IMR-90 (cell line): ENCODE results near the gene SLC26A1. TPM values are rescaled to one million over a fixed set of nuclear protein-coding genes. Genes with fewer than 3 reads are reported as not detected.

Experiments used
- ATAC-seq: fragments of 200-7000 bp; cut with Tn5 transposase; 2 replicates; pipeline ENCODE4 v1.9.1; 2020; ENCODE audit warnings: low read depth, mild to moderate bottlenecking, moderate library complexity
- BruUV-seq: library from RNA; stranded (reverse); fragments of 400-500 nt; replicated peaks from 2 replicates; lab custom pipeline; 2021; lab: Mats Ljungman, UMichigan
- CTCF ChIA-PET: fragments of 300-600 bp; formaldehyde crosslinking; extraction: SDS; loops from one replicate; lab custom pipeline; 2021; ENCODE audit warnings: antibody characterized with exemption; lab: Yijun Ruan, JAX
- POLR2A ChIA-PET: fragments of 300-600 bp; sonication (Branson Sonifier 250); formaldehyde crosslinking; loops from one replicate; lab custom pipeline; 2022; ENCODE audit warnings: antibody characterized with exemption; ENCODE audit not compliant: unreplicated experiment; lab: Charles Lee
- DNase-seq: peaks from one replicate; pipeline ENCODE4 v3.0.0; 2013
- H2AFZ ChIP-seq: replicated peaks from 2 replicates; pipeline ENCODE3; 2013; ENCODE audit warnings: low read length, mild to moderate bottlenecking; ENCODE audit not compliant: poor library complexity
- H2AK5ac ChIP-seq: 2 replicates; pipeline ENCODE4 v1.6.1; 2013; ENCODE audit warnings: low read depth, low read length, inconsistent platforms
- H2AK9ac ChIP-seq: replicated peaks from 2 replicates; pipeline ENCODE3; 2013; ENCODE audit warnings: mild to moderate bottlenecking, low read depth, low read length, moderate library complexity; ENCODE audit not compliant: poor library complexity
- H2BK120ac ChIP-seq: 2 replicates; pipeline ENCODE4 v1.6.1; 2013; ENCODE audit warnings: low read depth, low read length, inconsistent platforms
- H2BK15ac ChIP-seq: 3 replicates; pipeline ENCODE4 v1.6.1; 2013; ENCODE audit warnings: low read depth, low read length, inconsistent platforms
- H2BK20ac ChIP-seq: 2 replicates; pipeline ENCODE4 v1.6.1; 2013; ENCODE audit warnings: low read depth, mild to moderate bottlenecking, inconsistent platforms, low read length, moderate library complexity
- H2BK5ac ChIP-seq: 2 replicates; pipeline ENCODE4 v1.6.1; 2013; ENCODE audit warnings: mild to moderate bottlenecking, low read depth, low read length, inconsistent platforms; ENCODE audit not compliant: poor library complexity, severe bottlenecking
- H3K14ac ChIP-seq: replicated peaks from 2 replicates; pipeline ENCODE4 v1.6.1; 2013; ENCODE audit warnings: low read depth, low read length, inconsistent platforms
- H3K18ac ChIP-seq: 2 replicates; pipeline ENCODE4 v1.6.1; 2013; ENCODE audit warnings: low read depth, low read length, control low read depth
- H3K23ac ChIP-seq: 2 replicates; pipeline ENCODE4 v1.6.1; 2013; ENCODE audit warnings: low read depth, low read length, inconsistent platforms
- H3K27ac ChIP-seq: 2 replicates; pipeline ENCODE4 v1.5.1; 2013; ENCODE audit warnings: mild to moderate bottlenecking, control low read depth, low read length; ENCODE audit not compliant: insufficient read depth
- H3K27me3 ChIP-seq: 2 replicates; pipeline ENCODE4 v1.6.1; 2013; ENCODE audit warnings: low read length; ENCODE audit not compliant: control insufficient read depth, insufficient read depth
- H3K36me3 ChIP-seq: 2 replicates; pipeline ENCODE4 v1.6.1; 2013; ENCODE audit warnings: low read length, mixed read lengths; ENCODE audit not compliant: control insufficient read depth, insufficient read depth
- H3K4ac ChIP-seq: 2 replicates; pipeline ENCODE4 v1.6.1; 2013; ENCODE audit warnings: low read depth, low read length, inconsistent platforms
- H3K4me1 ChIP-seq: 2 replicates; pipeline ENCODE4 v1.6.1; 2013; ENCODE audit warnings: low read length, mixed read lengths; ENCODE audit not compliant: control insufficient read depth, insufficient read depth
- H3K4me2 ChIP-seq: 2 replicates; pipeline ENCODE4 v1.6.1; 2013; ENCODE audit warnings: low read depth, mild to moderate bottlenecking, control low read depth, low read length, moderate library complexity
- H3K4me3 ChIP-seq: 2 replicates; pipeline ENCODE4 v1.5.1; 2013; ENCODE audit warnings: low read depth, mild to moderate bottlenecking, control low read depth, low read length, moderate library complexity; ENCODE audit not compliant: insufficient read depth
- H3K56ac ChIP-seq: 2 replicates; pipeline ENCODE4 v1.6.1; 2013; ENCODE audit warnings: low read length, inconsistent platforms; ENCODE audit not compliant: insufficient read depth; ENCODE audit errors: extremely low read depth
- H3K79me1 ChIP-seq, 2 experiments: 2 replicates each; pipeline ENCODE4 v1.6.1; 2013; ENCODE audit warnings: low read length in 2 of 2, inconsistent platforms in 1 of 2, low read depth in 1 of 2
- H3K9ac ChIP-seq: 2 replicates; pipeline ENCODE4 v1.6.1; 2013; ENCODE audit warnings: low read depth, low read length, control low read depth
- H3K9me1 ChIP-seq: 2 replicates; pipeline ENCODE4 v1.6.1; 2013; ENCODE audit warnings: low read length, inconsistent platforms; ENCODE audit not compliant: insufficient read depth
- H3K9me3 ChIP-seq: 2 replicates; pipeline ENCODE4 v1.6.1; 2013; ENCODE audit warnings: low read length; ENCODE audit not compliant: control insufficient read depth, insufficient read depth
- H4K20me1 ChIP-seq: 2 replicates; pipeline ENCODE4 v1.6.1; 2013; ENCODE audit warnings: low read length, inconsistent platforms; ENCODE audit not compliant: insufficient read depth
- H4K5ac ChIP-seq: 2 replicates; pipeline ENCODE4 v1.6.1; 2013; ENCODE audit warnings: mild to moderate bottlenecking, low read depth, low read length, control low read depth
- H4K8ac ChIP-seq, 2 experiments: 2 replicates each; pipeline ENCODE4 v1.6.1; 2013; ENCODE audit warnings: low read depth in 2 of 2, low read length in 2 of 2, control low read depth in 1 of 2, inconsistent platforms in 1 of 2
- H4K91ac ChIP-seq: 2 replicates; pipeline ENCODE4 v1.6.1; 2013; ENCODE audit warnings: low read depth, low read length, inconsistent platforms; ENCODE audit not compliant: insufficient read depth
- MAFK ChIP-seq: IDR thresholded peaks from 2 replicates; pipeline ENCODE4 v1.6.1; 2012; ENCODE audit warnings: low read depth, low read length, improper control_type of control experiment
- MAZ ChIP-seq: IDR thresholded peaks from 2 replicates; pipeline ENCODE4 v1.6.1; 2012; ENCODE audit warnings: low read depth, mild to moderate bottlenecking, low read length, improper control_type of control experiment, moderate library complexity, borderline replicate concordance
- RAD21 ChIP-seq: IDR thresholded peaks from 2 replicates; pipeline ENCODE4 v1.6.1; 2012; ENCODE audit warnings: low read length, improper control_type of control experiment
- SMC3 ChIP-seq: fragments of 150-350 bp; IDR thresholded peaks from 2 replicates; pipeline ENCODE4 v1.6.1; 2016; ENCODE audit warnings: low read depth, mild to moderate bottlenecking, antibody characterized with exemption, low read length, moderate library complexity
- WGBS, 2 experiments: methylation state at CpG; one replicate each; pipeline versions ENCODE4 v1.1.5 to v1.1.7; 2013; ENCODE audit warnings: missing lambda C conversion rate in 2 of 2; ENCODE audit not compliant: insufficient read length in 1 of 2; ENCODE audit errors: extremely low coverage in 2 of 2; 5-methylcytosine and 5-hydroxymethylcytosine counted together
- dilution Hi-C: fragments of 300-500 bp; cut with HindIII; formaldehyde crosslinking; loops from one replicate; pipeline ENCODE4 v1.14.3; 2018; ENCODE audit warnings: low sequenced_read_pairs; ENCODE audit not compliant: unreplicated experiment
- in situ Hi-C: fragments of 300-500 bp; cut with MboI; formaldehyde crosslinking; loops from 3 replicates; pipeline ENCODE4 v1.14.3; 2019; ENCODE audit warnings: low sequenced_read_pairs, inconsistent platforms, mixed read lengths
- intact Hi-C: fragments of 100-400 bp; cut with micrococcal nuclease; formaldehyde crosslinking; loops from 2 replicates; pipeline ENCODE4 v1.10.0; 2022
- polyA plus RNA-seq, 3 experiments: library from polyadenylated mRNA; depleted of rRNA; stranded (reverse); fragments of >200 nt; gene quantifications; 2 replicates each; pipeline ENCODE4 v1.2.3, GENCODE V29; 2012; ENCODE audit warnings: low replicate concordance in 1 of 3
- total RNA-seq: library from RNA; depleted of rRNA; stranded (reverse); fragments of >200 nt; gene quantifications from 2 replicates; pipeline ENCODE4 v1.2.3, GENCODE V29; 2012
- TF ChIP-seq, protein P1 (sequence below): fragments of 150-350 bp; IDR thresholded peaks from 2 replicates; pipeline ENCODE4 v1.6.1; 2016; ENCODE audit warnings: low read depth, mild to moderate bottlenecking, low read length, moderate library complexity, borderline replicate concordance

Gene SLC26A1
- total and polyA plus RNA-seq, 2 of the 4 experiments (the other 2 are of a cell fraction), result 0.09 TPM; not detected in 1

DNA sequence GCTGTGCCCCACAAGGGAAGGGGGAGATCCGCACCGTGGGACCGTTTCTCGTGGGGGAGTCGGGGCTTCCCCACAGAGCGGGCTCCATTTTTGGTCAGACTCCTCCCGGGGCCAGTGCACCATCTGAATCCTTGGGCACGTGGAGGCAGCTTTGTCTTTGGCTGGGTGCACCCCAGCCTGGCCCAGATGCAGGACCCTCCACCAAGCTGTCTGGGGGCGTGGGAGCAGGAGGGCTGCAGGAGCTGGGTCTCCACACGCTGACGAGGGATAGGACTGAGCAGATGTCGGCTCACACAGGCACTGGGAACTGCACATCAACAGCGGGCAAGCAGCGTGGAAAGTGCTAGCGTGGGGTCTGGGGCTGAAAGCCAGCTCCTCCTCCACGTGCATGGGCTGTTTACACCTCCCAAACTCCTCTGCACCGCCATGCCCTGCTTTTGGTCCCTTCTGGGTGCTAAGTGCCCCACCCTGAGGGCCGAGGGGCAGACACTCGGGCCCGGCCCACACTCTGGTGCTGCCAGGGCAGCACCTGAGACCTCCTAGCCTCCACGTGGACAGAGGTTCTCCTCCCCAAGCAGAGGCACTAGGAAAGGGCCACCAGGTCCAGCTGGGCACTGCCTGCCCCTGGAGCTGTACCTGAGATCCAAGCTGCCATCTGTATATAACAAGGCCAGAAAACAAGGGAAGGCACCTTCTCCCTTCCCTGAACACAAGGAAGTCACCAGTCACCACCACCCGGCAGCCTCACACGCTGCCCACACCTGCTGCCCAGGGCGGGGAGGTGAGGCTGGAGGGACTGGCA is 33.7 kb downstream of the SLC26A1 start:
- TSS peak; percentile 43 for BruUV-seq
- H3K9me3 ChIP-seq, result no peaks in the 10 kb centered on the region
- H3K4me2 ChIP-seq, result no peak overlapping the region
- H3K14ac ChIP-seq, result no peak overlapping the region
- H2BK20ac ChIP-seq, result no peak overlapping the region
- TF ChIP-seq RAD21 (no peak), MAZ (no peak), MAFK (no peak), SMC3 (no peak)
- TF ChIP-seq, protein P1, sequence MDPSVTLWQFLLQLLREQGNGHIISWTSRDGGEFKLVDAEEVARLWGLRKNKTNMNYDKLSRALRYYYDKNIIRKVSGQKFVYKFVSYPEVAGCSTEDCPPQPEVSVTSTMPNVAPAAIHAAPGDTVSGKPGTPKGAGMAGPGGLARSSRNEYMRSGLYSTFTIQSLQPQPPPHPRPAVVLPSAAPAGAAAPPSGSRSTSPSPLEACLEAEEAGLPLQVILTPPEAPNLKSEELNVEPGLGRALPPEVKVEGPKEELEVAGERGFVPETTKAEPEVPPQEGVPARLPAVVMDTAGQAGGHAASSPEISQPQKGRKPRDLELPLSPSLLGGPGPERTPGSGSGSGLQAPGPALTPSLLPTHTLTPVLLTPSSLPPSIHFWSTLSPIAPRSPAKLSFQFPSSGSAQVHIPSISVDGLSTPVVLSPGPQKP, result no peak
- no peak overlapping the region for H2BK5ac ChIP-seq
- H4K8ac ChIP-seq, result no peak overlapping the region
- H3K56ac ChIP-seq, result no peak overlapping the region
- no peak overlapping the region for H2AK5ac ChIP-seq
- H3K36me3 ChIP-seq, result peaks cover 48% of the 10 kb centered on the region
- no peak overlapping the region for H3K18ac ChIP-seq
- no peaks in the 10 kb centered on the region; the same call in 1 of the 2 replicates for H4K20me1 ChIP-seq
- H3K4me1 ChIP-seq, result no peaks in the 10 kb centered on the region
- no peak overlapping the region for H2AK9ac ChIP-seq
- peak overlapping the region; percentile 49 for H2AFZ ChIP-seq
- intact Hi-C loops (no loop called here), in situ Hi-C loops (no loop called here), dilution Hi-C loops (no loop called here)
- no peaks in the 10 kb centered on the region for H3K79me1 ChIP-seq
- H2BK120ac ChIP-seq, result no peak overlapping the region
- no peaks in the 10 kb centered on the region for H3K9me1 ChIP-seq
- POLR2A ChIA-PET, result no interaction called here
- CTCF ChIA-PET, result no interaction called here
- no peaks in the 10 kb centered on the region for H3K27me3 ChIP-seq
- H4K91ac ChIP-seq, result no peak overlapping the region
- H3K9ac ChIP-seq, result no peak overlapping the region
- ATAC-seq, result no peak
- WGBS, 2 experiments, result 84% methylated on average over 18 of the region's 24 CpGs; no CpG with 5 or more reads in 1 of the 2 experiments
- H3K4ac ChIP-seq, result no peak overlapping the region
- H4K5ac ChIP-seq, result no peak overlapping the region
- no peak overlapping the region for H3K23ac ChIP-seq
- H3K27ac ChIP-seq, result no peak overlapping the region
- H2BK15ac ChIP-seq, result no peak overlapping the region
- DNase-seq, result no peak
- no peak overlapping the region for H3K4me3 ChIP-seq
